Sigmoid colon (tissue), 7 donors: Measurements from ENCODE around the gene ZZZ3. TPM values are rescaled to one million over a fixed set of nuclear protein-coding genes. Genes with fewer than 3 reads are reported as not detected.

ENCODE experiments used
- DNase-seq: peaks from one replicate; pipeline ENCODE4 v3.0.0-alpha.2; 2019
- H3K27ac ChIP-seq, 4 donors: fragments of 200-600 bp; sonication (generic); one replicate each; pipeline ENCODE4 v1.5.1; 2016 to 2019; ENCODE audit warnings: mild to moderate bottlenecking in 1 of 4
- H3K27me3 ChIP-seq, 3 donors: fragments of 200-600 bp; sonication (generic); one replicate each; pipeline ENCODE4 v1.5.1; 2019; ENCODE audit warnings: mild to moderate bottlenecking in 1 of 3
- H3K36me3 ChIP-seq, 4 donors: fragments of 200-600 bp; sonication (generic); one replicate each; pipeline ENCODE4 v1.5.1; 2016 to 2019
- H3K4me1 ChIP-seq, 4 donors: fragments of 200-600 bp; sonication (generic); one replicate each; pipeline ENCODE4 v1.5.1; 2017 to 2019
- H3K4me3 ChIP-seq, 4 donors: fragments of 200-600 bp; sonication (generic); one replicate each; pipeline ENCODE4 v1.5.1; 2017 to 2019; ENCODE audit warnings: mild to moderate bottlenecking in 2 of 4, moderate library complexity in 1 of 4
- H3K9me3 ChIP-seq, 4 donors: fragments of 200-600 bp in 3 of 4; sonication (generic) in 3 of 4; one replicate each; pipeline versions ENCODE4 v1.5.1 to v1.6.1; 2013 to 2019
- CTCF ChIP-seq, 4 experiments: fragments of 450-650 bp in 3 of 4; fragments of 200-600 bp in 1 of 4; IDR thresholded peaks; one replicate each; pipeline ENCODE4 v1.5.1; 2016 to 2019; ENCODE audit warnings: antibody characterized with exemption in 4 of 4, mild to moderate bottlenecking in 3 of 4, moderate library complexity in 2 of 4
- EP300 ChIP-seq, 4 donors: sonication (generic); formaldehyde crosslinking; IDR thresholded peaks; one replicate each; pipeline ENCODE4 v1.6.1; 2017; ENCODE audit warnings: antibody characterized with exemption in 4 of 4
- POLR2A ChIP-seq, 2 donors: fragments of 450-650 bp; IDR thresholded peaks; one replicate each; pipeline ENCODE4 v1.6.1; 2016; ENCODE audit warnings: antibody characterized with exemption in 2 of 2, mild to moderate bottlenecking in 2 of 2, moderate library complexity in 2 of 2
- POLR2AphosphoS5 ChIP-seq, 4 donors: sonication (generic); formaldehyde crosslinking; IDR thresholded peaks; one replicate each; pipeline ENCODE4 v1.6.1; 2017; ENCODE audit warnings: antibody characterized with exemption in 4 of 4
- WGBS, 2 donors: extraction: QIAGEN DNeasy Blood & Tissue Kit; methylation state at CpG; one replicate each; pipeline ENCODE4 v1.1.7; 2013; 5-methylcytosine and 5-hydroxymethylcytosine counted together
- intact Hi-C: fragments of 100-400 bp; cut with DNase I; formaldehyde crosslinking; loops from one replicate; pipeline ENCODE4 v1.15.1; 2023
- polyA plus RNA-seq, 3 donors: library from polyadenylated mRNA; stranded (reverse); fragments of 200-250 nt; gene quantifications; one replicate each; pipeline ENCODE4 v1.2.3, GENCODE V29; 2013
- total RNA-seq, 4 donors: library from RNA; depleted of rRNA; stranded (reverse); fragments of >200 nt; gene quantifications; one replicate each; pipeline ENCODE4 v1.1.0, GENCODE V29; 2016
- donor health status: healthy with polysubstance abuse.
- donor health status: Bipolar disorder and iron deficiency.
- donor health status: healthy.

The ZZZ3 gene
- total RNA-seq (10 to 100 TPM; 58.1 to 69.4 (median 66.7) TPM), polyA plus RNA-seq (10 to 100 TPM in 1 of 3 donors, 1 to 10 TPM in 2; 5.3 to 12.9 (median 9.6) TPM)

GRCh38 chr1:77682460-77683159, at the start of gene ZZZ3:
Gene ZZZ3, minus strand, starts transcription at chr1:77682658. Its CDS starts 49,304 bp downstream, at chr1:77633354.
- H3K9me3 ChIP-seq: no peaks in the 10 kb centered on the region
- H3K4me1 ChIP-seq: peaks cover 0 to 51% (median 39%) of the 10 kb centered on the region in 4 donors
- H3K36me3 ChIP-seq: no peaks in the 10 kb centered on the region
- H3K27ac ChIP-seq: peak within 1 kb of the TSS; percentile 93 to 97 (median 94)
- peak in 3 of 4 donors; percentile 46 to 82 (median 76) for TF ChIP-seq POLR2AphosphoS5 (IDR thresholded peaks at IDR 0.05)
- TF ChIP-seq POLR2A (IDR thresholded peaks at IDR 0.05): peak; percentile 15 to 35
- peak in 1 of 4 donors; percentile 5 for TF ChIP-seq EP300 (IDR thresholded peaks at IDR 0.05)
- no peak for TF ChIP-seq CTCF (IDR thresholded peaks at IDR 0.05)
- intact Hi-C loops: loop anchor here (5.0 kb wide), 3 partner anchors 75 to 465 kb away; partner anchors contain the start of genes FUBP1, PIGK and USP33
- peak; percentile 97 for DNase-seq
- H3K27me3 ChIP-seq: no peaks in the 10 kb centered on the region
- peak within 1 kb of the TSS; percentile 75 to 93 (median 88) for H3K4me3 ChIP-seq
- 1% methylated on average over 56 of the region's 56 CpGs for WGBS, 2 donors

GRCh38 chr1:77732090-77732489, 49.6 kb upstream of the ZZZ3 start:
- Histone ChIP-seq H3K9me3 (no peaks in the 10 kb centered on the region), H3K27me3 (no peaks in the 10 kb centered on the region), H3K36me3 (peaks cover 0 to 61% (median 13%) of the 10 kb centered on the region in 4 donors), H3K4me3 (no peak overlapping the region), H3K27ac (no peak overlapping the region), H3K4me1 (no peaks in the 10 kb centered on the region)
- intact Hi-C loops: no loop called here
- TF ChIP-seq EP300 (IDR thresholded peaks at IDR 0.05): no peak
- no peak for TF ChIP-seq POLR2AphosphoS5 (IDR thresholded peaks at IDR 0.05)
- no peak for TF ChIP-seq CTCF (IDR thresholded peaks at IDR 0.05)
- no peak for TF ChIP-seq POLR2A (IDR thresholded peaks at IDR 0.05)
- 98 to 100% methylated on average over 1 of the region's 1 CpG for whole genome bisulfite sequencing, 2 donors
- no peak for DNase-seq

GRCh38 chr1:77725706-77726105, 43.2 kb upstream of the ZZZ3 start:
- Histone ChIP-seq H3K36me3 (peaks cover 0 to 98% (median 44%) of the 10 kb centered on the region in 4 donors), H3K4me1 (no peaks in the 10 kb centered on the region), H3K9me3 (no peaks in the 10 kb centered on the region), H3K27ac (no peak overlapping the region), H3K27me3 (no peaks in the 10 kb centered on the region), H3K4me3 (no peak overlapping the region)
- intact Hi-C loops: no loop called here
- no peak for DNase-seq
- WGBS, 2 donors: 98 to 99% methylated on average over 4 of the region's 4 CpGs
- no peak for TF ChIP-seq EP300 (IDR thresholded peaks at IDR 0.05)
- TF ChIP-seq CTCF (IDR thresholded peaks at IDR 0.05): no peak
- TF ChIP-seq POLR2A (IDR thresholded peaks at IDR 0.05): no peak
- no peak for TF ChIP-seq POLR2AphosphoS5 (IDR thresholded peaks at IDR 0.05)

- H3K36me3 ChIP-seq: peaks cover 0 to 88% (median 32%) of the 10 kb centered on the region in 4 donors
Measured at GRCh38 chr1:77718181-77718580, 35.7 kb upstream of the ZZZ3 start.

More at GRCh38 chr1:77718181-77718580, 35.7 kb upstream of the ZZZ3 start:
- WGBS, 2 donors: 97 to 99% methylated on average over 2 of the region's 2 CpGs
- intact Hi-C loops: no loop called here
- Histone ChIP-seq H3K27ac (no peak overlapping the region), H3K9me3 (no peaks in the 10 kb centered on the region), H3K4me3 (no peak overlapping the region), H3K27me3 (no peaks in the 10 kb centered on the region), H3K4me1 (no peaks in the 10 kb centered on the region)
- no peak for DNase-seq
- TF ChIP-seq EP300 (IDR thresholded peaks at IDR 0.05) (no peak), CTCF (IDR thresholded peaks at IDR 0.05) (no peak), POLR2A (IDR thresholded peaks at IDR 0.05) (no peak)
